ENCODE measurements around the gene OR5H14.
"Not testable (repeated sequence)": the region's sequence is repeated elsewhere in the genome, so short reads cannot be mapped to it uniquely, and the experiment has no call there.

The OR5H14 gene

DNA sequence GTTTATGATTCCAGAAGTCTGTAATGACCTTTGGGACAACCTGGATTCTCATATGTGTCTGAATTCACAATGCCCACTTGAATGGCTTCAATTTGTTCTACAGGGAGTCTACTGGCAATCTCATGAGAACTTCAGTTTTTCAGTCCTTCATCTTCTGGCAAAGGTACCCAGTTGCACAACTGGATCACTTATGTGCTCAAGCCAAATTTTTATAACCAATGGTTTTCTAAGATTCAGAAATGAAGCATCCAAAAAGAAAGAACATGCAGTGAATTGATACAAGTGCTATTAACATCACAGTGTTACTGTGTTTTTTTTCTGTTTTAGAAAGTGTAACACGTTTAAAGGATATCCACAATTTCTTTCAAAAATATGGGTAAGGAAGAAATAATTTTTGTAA lies at the start of gene OR5H14:
OR5H14 (plus strand) TSS at position 301 of the 400 bp plus-strand sequence. CDS start 1,907 bp downstream, outside the sequence.
- no peak for DNase-seq

DNA sequence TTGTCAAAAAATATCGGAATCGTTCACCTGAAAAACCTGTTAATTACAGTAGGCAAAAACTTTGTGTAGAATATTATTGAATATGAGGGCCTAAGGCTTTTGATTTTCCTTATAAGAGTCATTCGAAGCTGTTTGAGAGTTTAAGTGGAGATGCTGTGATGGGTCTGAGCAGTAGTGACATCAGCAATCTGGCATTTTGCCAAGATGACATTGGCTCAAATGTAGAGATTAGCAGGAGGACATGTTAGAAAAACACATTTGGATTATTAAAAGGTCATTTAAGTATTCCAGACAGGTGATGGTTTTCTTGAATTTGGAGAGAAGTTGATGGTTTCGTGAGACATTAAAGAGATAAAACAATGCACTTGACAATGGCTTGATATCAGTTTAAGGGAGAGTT lies 47.4 kb upstream of the OR5H14 start:
- DNase-seq = no peak

DNA sequence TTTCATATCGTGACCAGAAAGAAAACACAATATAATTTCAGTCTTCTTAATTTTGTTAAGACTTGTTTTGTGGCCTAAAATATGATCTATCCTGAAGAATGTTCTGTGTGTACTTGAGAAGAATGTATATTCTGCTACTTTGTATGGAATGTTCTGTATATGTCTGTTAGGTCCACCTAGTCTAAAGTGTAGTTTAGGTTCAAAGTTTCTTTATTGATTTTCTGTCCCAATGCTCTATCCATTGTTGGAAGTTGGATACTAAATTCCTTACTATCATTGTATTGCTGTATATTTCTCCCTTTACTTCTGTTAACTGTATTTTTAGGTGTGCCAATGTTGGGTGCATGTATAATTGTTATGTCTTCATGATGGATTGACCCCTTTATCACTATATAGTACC lies 39.1 kb upstream of the OR5H14 start:
- no peak for DNase-seq

DNA sequence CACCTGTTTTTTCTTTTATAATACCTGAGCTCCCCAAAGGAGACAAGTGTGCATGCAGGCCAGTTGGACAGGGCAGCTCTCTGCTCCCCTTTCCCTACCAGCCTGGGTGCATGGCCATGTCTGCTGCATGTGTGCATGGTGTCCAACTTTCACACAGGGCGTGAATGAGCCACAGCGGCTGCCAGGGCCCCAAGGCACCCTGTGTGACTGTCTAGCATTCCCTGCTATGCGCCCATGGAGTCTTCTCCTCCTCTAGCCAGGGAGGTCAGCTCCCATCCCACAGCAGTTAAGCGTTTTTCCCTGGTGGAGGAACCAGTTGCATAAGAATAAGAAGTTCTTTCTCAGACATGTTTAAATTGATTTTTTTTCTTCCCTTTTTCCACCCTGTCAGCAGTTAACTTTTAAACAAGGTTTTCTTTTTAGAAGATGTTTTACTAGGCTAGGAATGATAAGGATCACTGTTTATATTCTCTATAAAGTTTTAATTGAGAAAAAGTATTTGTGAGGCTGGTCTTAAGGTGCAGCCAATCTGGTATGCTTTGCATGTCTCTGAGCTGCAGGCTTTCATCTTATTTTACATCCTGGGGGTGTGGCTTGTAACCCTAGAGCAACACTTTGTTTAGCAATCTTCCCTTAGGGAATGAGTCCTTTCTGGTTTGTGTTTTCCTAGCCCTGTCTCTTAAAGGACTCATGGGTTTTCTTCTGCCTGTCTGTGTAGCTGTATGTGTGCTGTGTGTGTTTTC lies 37.3 kb upstream of the OR5H14 start:
- DNase-seq = no peak

DNA sequence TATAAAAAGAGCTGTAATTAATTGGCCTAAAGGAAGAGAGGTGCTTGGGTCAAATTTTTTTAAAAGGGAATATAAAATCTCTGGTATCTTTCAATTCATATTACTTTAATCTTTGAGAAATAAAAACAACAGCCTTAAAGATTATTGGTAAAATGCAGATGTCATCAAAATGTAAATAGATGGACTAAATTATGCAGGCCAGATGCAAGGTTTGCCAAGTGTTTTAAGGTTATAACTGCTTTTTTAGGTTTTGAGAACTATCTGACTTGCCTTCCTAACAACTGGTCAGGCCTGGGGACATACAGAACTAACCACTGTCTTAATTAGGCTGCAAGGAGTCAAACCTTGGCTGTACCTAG lies 36.8 kb upstream of the OR5H14 start:
- no peak for DNase-seq

DNA sequence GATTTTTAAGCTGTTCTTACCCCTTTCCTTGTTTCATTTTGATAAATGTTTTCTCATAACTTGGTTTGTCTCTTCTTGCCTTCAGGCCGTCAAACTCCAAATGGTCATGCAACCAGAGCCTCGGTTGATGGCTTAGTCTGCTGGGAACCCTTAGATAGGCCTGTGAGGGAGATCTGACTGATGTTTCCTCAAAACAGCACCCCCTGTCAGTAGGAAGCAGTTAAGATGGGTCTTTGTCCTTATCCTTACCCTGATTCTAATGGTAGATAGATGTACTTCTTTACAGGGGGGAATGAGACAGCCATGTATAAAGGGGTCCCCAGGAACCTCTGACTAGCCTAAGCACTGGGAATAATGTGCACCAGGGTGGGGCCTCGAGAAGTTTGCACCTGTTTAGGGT lies 33.0 kb upstream of the OR5H14 start:
- DNase-seq = no peak

DNA sequence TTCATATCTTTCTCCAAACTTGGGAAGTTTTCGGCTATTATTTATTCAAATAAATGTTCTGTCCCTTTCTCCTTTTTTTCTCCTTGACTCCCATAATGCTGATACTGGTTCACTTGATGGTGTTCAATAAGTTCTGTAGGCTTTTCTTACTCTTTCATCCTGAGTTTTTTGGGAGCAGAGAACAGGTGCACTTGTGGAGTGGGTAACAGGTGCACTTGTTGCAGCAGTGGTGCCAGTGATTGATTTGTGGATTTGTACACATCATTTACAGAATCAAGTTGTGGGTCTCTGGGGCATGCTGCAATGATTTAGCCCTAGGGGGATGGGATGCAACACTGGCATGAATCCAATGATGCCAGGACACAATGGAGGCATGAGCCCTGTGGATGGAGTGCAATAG lies 31.6 kb upstream of the OR5H14 start:
- DNase-seq = no peak

DNA sequence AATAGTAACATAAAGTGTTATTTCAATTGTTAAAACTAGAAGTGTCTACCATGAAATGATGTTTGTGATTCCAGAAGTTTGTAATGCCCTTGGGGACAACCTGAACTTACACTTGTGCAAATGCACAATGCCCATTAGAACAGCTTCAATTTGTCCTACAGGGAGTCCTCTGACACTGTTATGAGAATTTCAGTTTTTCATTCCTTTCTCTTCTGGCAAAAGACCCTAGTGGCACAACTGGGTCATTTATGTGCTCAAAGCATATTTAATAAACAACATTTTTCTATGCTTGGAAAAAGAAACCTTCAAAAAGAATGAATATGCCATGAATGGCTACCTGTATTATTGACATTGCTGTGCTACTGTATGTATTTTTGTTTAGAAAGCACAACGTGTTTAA lies 16.9 kb upstream of the OR5H14 start, which contains the start of gene OR5H1:
OR5H1 (plus strand) TSS at position 301 of the 400 bp plus-strand sequence. CDS start 1,977 bp downstream, outside the sequence.
- DNase-seq = no peak

DNA sequence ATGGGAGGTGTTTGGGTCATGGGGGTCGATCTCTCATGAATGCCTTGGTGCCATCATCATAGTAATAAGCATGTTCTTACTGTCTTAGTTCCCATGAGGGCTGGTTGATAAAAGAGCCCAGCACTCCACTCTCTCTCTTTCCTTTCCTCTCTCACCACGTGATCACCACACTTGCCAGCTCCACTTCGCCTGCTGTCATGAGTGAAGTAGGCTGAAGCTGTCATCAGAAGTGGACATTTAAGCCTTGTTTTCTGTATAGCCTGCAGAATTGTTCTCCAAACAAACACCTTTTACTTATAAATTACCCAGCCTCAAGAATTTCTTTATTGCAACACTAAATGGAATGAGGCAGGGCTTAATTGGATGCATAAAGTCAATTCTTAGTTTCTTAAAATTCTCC lies 10.6 kb upstream of the OR5H14 start:
- no peak for DNase-seq

DNA sequence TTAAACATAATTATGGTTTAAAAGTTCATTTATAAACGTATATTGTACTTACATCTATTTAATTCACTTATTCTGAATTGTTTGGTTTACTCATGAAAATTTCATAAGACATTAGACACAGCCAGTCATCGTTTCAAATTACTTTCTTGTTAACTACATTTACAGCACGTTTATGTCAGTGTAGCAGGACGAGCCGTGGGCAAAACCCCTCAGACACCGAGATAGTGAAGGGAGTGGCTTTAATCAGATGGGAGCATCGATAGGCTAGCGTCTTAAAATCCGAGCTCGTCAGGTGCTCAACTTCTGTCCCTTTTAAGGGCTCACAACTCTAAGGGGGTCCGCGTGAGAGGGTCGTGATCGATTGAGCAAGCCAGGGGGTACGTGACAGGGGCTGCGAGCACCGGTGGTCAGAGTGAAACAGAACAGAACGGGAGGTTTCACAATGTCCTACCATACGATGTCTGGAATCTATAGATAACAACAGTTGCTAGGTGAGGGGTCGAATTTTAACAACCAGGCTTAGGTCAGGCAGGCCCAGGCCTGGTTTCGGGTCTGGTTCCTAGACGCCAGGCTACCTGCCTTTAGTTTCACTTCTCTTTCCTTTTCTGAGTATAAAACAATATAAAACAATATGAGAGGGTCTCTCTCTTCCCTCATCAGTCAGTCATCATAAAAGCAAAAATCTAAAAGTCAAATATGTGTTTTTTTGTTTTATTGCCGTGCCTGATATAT lies 9.3 kb upstream of the OR5H14 start:
- not testable (repeated sequence) for DNase-seq

DNA sequence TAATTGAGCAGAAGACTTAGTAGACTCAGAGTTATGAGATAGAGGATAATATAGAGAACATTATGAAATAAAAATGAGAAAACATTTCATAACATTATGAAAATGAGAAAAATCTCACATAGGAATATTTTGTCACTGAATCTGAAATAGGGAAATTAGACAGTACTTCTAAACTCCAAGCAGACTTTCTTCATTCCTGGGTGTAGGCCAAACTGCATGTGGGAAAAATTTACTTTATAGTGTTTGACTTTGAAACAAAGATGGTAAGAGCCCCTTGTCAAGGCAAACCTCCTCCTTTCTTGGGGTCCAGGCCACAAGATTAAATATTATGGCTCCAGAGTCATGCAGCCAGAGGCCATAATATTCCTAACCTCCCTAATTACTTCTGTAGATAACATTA lies 6.7 kb upstream of the OR5H14 start:
- no peak for DNase-seq

DNA sequence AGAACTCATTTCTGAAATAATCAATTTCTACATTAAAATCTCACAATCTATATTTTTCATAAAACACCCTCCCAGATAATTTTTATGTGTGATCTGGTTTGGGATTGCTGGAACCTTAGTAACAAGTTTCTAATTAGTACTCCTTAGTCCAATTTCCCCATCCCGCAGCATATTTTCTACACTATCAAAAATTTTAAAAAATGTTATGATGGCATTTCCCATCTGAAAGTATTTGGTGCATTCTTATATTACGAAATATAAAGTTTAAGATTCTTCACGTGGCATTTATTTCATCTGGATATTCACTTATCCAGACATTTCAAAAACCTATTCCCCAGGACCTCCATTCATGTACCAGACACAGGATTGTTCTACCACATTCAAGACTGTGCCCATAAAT lies 1.5 kb downstream of the OR5H14 start:
- DNase-seq = no peak

DNA sequence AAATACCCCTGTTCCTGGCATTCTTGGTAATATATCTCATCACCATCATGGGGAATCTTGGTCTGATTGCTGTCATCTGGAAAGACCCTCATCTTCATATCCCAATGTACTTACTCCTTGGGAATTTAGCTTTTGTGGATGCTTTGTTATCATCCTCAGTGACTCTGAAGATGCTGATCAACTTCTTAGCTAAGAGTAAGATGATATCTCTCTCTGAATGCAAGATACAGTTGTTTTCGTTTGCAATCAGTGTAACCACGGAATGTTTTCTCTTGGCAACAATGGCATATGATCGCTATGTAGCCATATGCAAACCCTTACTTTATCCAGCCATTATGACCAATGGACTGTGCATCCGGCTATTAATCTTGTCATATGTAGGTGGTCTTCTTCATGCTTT lies 2.2 kb downstream of the OR5H14 start:
- DNase-seq = not testable (repeated sequence)

DNA sequence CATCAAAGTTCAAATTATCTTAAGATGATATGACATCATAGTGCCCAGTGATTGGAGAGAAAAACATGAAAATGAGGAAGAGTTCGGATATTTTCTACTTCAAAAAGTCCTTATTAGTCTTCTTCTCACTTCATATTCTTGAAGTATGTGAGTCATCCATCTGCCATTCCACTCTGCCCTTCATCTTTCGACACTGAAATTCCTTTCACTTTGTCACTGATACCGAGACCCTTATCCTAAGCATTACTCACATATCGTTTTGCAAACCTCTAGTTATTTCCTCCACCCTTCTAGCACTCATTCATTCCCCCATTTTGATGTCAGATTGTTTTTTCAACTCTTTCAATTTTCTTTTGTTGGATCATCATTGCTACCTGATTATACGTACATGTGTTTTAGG lies 4.0 kb downstream of the OR5H14 start:
- no peak for DNase-seq

DNA sequence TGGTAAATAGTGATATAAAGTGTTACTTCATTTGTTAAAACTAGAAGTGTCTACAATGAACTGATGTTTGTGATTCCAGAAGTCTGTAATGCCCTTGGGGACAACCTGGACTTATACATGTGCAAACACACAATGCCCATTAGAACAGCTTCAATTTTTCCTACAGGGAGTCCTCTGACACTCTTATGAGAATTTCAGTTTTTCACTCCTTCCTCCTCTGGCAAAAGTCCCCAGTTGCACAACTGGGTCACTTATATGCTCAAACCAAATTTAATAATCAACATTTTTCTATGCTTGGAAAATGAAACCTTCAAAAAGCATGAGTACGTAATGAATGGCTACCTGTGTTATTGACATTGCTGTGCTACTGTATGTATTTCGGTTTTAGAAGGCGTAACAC lies 19.1 kb downstream of the OR5H14 start, which contains the start of gene OR5H15:
OR5H15 (plus strand) TSS at position 301 of the 400 bp plus-strand sequence. CDS start 2,004 bp downstream, outside the sequence.
- no peak for DNase-seq

DNA sequence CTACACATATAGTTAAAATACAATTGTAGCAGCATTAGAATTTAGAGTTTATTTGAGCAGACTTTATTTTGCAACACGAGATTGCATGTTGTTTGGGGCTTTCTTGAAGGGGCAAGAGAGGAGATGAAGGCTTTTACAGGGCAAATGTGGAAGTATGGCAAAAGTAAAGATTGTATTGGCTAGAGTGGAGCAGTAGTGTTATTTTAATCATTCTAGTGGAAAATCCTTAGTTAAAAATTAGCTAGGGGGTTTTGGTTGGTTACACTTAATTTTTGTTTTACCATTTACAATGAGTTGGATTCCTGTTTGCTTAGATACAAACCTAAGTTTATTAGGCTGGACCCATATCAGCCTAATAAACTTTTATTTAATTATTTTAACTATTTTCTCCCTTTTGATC lies 23.8 kb downstream of the OR5H14 start:
- no peak for DNase-seq

DNA sequence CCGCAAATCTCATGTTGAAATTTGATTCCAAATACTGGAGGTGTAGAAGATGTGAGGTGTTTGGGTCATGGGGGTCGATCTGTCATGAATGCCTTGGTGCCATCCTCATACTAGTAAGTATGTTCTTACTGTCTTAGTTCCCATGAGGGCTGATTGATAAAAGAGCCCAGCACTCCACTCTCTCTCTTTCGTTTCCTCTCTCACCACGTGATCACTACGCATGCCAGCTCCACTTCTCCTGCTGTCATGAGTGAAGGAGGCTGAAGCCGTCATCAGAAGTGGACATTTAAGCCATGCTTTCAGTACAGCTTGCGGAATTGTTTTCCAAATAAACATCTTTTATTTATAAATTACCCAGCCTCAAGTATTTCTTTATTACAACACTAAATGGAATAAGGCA lies 25.3 kb downstream of the OR5H14 start:
- DNase-seq = no peak

DNA sequence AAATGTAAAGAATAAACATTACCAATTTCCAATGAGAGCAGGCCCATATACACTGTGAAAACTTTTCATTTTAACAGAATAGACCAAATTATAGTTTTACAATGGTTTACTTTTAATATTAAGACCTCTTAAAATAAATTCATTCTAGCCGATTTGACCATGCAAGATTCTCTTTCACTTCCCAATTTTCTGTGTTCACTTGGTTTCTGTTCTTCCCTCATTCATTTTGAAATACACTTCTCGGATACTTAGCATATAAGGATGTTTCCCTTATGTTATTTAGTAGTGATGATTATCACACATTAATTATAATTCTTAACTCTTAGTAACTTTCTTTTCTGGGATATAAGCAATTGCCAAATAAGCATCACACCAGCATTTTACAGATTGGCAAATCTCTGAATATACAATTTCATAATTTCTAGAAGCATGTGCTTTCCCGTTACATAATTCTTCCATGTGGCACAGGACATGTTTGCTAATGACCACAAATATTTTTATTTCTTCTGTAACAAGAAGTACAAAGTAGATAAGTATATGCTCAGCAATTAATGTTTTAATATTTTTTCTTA lies 33.1 kb downstream of the OR5H14 start:
- DNase-seq = no peak

DNA sequence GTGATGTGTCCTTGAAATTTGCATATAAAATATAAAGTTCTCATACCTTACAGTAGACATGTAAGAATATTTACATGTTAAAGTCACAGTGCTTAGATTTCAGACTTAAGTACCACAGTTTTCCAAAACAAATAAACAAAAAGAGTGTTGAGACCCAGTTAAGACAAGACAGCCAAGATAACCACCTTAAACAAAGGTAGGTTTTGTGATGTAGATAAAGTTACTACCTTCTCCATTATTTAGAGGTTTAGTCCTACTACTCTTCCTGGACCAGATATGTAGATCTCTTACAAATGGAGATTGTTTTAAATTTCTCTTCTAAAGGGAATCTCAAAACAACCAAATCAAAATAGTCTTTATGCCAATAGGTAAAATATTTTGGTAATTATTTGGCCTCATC lies 34.9 kb downstream of the OR5H14 start:
- DNase-seq = no peak

DNA sequence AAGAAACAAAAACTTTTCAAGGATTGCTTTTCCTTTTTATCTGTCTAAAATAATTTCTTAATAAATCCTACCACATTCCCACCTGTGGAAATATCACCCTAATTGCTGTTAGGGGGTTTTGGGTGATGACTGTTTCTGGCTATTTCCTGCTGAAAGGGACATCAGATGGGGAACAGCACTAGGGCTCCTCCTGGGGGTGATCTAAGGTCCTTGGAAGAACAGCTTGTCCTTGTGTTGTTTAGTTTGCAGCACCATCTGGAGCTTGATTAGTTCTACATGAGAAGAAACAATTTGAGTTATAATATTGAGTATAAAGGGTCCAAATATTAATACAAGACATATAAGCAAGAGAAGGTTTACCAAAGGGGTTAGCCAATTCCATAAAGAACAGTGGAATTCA lies 37.9 kb downstream of the OR5H14 start:
- no peak for DNase-seq

DNA sequence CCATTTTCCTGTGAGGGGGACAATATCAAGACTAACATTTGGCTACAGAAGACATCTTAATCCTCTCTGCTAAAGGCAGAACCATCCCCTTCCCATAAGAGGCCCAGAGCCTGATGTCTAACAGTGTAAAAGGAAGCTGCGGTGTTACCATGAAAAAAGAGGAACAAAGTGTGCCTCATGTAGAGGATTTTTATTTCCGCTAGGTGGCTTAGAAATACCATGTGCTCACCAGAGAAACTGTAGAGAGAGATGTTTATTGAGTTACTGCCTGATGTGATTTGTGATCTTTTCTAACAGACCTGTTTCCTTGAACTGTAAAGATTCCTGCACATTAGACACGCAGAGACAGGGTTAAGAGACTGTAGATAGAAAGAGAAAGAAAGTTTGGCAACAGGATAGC lies 41.3 kb downstream of the OR5H14 start:
- DNase-seq = no peak

DNA sequence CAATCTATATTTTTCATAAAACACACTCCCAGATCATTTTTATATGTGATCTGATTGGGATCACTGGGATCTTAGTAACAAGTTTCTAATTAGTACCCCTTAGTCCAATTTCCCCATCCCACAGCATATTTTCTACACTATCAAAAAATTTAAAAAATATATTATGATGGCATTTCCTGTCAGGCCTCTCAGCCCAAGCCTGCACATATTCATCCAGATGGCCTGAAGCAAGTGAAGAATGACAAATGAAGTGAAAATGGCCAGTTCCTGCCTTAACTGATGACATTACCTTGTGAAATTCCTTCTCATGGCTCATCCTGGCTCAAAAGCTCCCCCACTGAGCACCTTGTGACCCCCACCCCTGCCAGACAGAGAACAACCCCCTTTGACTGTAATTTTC lies 43.6 kb downstream of the OR5H14 start:
- not testable (repeated sequence) for DNase-seq

DNA sequence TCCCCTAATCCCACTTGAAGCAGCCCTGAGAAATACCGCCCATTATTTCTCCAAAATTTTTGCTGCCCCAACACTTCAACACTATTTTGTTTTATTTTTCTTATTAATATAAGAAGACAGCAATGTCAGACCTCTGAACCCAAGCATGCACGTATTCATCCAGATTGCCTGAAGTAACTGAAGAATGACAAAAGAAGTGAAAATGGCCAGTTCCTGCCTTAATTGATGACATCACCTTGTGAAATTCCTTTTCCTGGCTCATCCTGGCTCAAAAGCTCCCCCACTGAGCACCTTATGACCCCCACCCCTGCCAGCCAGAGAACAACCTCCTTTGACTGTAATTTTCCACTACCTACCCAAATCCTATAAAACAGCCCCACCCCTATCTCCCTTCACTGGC lies 49.0 kb downstream of the OR5H14 start:
- not testable (repeated sequence) for DNase-seq

DNA sequence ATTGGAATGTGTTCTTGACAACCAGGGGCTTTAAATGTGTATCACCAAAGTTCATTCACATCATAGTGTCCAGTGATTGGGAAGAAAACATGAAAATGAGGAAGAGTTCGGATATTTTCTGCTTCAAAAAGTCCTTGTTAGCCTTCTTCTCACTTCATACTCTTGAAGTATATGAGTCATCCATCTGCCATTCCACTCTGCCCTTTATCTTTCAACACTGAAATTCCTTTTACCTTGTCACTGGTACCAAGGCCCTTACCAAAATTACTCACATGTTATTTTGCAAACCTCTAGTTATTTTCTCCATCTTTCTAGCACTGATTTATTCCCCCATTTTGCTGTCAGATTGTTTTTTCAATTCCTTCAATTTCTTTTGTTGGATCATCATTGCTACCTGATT lies 51.7 kb downstream of the OR5H14 start:
- no peak for DNase-seq

Measured in NCI-H1436 (cell line).